ENCODE data around the gene ZNF829. TPM values are rescaled to one million over a fixed set of nuclear protein-coding genes. Genes with fewer than 3 reads are reported as not detected.
A peak's percentile ranks its signal among the peaks of the same experiment; 100 is the strongest.

The ZNF829 gene
- total RNA-seq, 1 donor from 2014 or later = 2.7 TPM

DNA sequence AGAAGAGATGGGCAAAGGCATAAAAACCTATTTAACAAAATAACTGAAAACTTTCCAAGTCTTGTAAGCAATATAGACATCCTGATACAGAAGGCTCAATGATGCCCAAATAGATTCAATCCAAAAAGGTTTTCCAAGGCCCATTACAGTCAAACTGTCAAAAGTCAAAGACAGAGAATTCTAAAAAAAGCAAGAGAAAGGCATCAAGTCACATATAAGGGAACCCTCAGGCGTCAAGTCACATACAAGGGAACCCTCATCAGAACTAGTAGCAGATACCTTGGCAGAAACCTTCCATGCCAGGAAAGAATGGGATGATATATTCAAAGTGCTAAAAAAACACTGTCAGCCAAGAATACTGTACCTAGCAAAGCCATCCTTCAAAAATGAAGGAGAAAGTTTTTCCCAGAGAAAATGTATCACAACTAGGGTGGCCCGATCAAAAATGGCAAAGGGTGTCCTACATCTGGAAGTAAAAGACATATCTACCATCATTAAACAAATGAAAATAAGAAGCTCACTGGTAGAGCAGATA, 21.2 kb downstream of the ZNF829 start:
- no peak overlapping the region for H3K27ac ChIP-seq (ENCODE audit: low read depth, low read length)
- FAIRE-seq = no peak
- no peak overlapping the region for H2AFZ ChIP-seq (ENCODE audit: low read depth, low read length)

GRCh38 chr19:36891768-36892357, 24.2 kb downstream of the ZNF829 start:
- Histone ChIP-seq H3K4me1 (ENCODE audit: insufficient read depth, low read length) (no peaks in the 10 kb centered on the region), H3K27me3 (ENCODE audit: insufficient read depth, low read length) (no peaks in the 10 kb centered on the region), H3K4me3 (ENCODE audit: insufficient read depth, low read depth, low read length) (no peak overlapping the region), H3K9ac (ENCODE audit: low read length) (no peak overlapping the region), H3K36me3 (ENCODE audit: insufficient read depth, low read length) (peaks cover 20% of the 10 kb centered on the region), H3K27ac (ENCODE audit: low read depth, low read length) (no peak overlapping the region), H3K4me2 (ENCODE audit: low read length) (no peak overlapping the region), H4K20me1 (ENCODE audit: insufficient read depth, low read length) (no peaks in the 10 kb centered on the region), H3K79me2 (ENCODE audit: insufficient read depth, low read length) (no peaks in the 10 kb centered on the region), H2AFZ (ENCODE audit: low read depth, low read length) (no peak overlapping the region), H3K9me3 (ENCODE audit: insufficient read depth, low read depth, low read length) (peaks cover 51% of the 10 kb centered on the region)
- Mint-ChIP-seq H3K27ac (ENCODE audit: unreplicated experiment) (no peak overlapping the region), H3K4me1 (ENCODE audit: low read depth, unreplicated experiment) (no peaks in the 10 kb centered on the region), H3K4me3 (ENCODE audit: unreplicated experiment) (no peak overlapping the region), H3K36me3 (ENCODE audit: low read depth, unreplicated experiment) (peaks cover 67% of the 10 kb centered on the region), H3K27me3 (ENCODE audit: low read depth, unreplicated experiment) (no peaks in the 10 kb centered on the region), H3K9me3 (ENCODE audit: unreplicated experiment) (peaks cover 72% of the 10 kb centered on the region)
- FAIRE-seq (peak; percentile 32), DNase-seq (ENCODE audit: low read depth) (no peak)
- TF ChIP-seq, protein P1, sequence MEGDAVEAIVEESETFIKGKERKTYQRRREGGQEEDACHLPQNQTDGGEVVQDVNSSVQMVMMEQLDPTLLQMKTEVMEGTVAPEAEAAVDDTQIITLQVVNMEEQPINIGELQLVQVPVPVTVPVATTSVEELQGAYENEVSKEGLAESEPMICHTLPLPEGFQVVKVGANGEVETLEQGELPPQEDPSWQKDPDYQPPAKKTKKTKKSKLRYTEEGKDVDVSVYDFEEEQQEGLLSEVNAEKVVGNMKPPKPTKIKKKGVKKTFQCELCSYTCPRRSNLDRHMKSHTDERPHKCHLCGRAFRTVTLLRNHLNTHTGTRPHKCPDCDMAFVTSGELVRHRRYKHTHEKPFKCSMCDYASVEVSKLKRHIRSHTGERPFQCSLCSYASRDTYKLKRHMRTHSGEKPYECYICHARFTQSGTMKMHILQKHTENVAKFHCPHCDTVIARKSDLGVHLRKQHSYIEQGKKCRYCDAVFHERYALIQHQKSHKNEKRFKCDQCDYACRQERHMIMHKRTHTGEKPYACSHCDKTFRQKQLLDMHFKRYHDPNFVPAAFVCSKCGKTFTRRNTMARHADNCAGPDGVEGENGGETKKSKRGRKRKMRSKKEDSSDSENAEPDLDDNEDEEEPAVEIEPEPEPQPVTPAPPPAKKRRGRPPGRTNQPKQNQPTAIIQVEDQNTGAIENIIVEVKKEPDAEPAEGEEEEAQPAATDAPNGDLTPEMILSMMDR (IDR thresholded peaks at IDR 0.05; ENCODE audit: insufficient read depth, low read depth, low read length) = no peak
- no peak for TF ChIP-seq EZH2 (IDR thresholded peaks at IDR 0.05; ENCODE audit: insufficient read depth, low read length)

More for the DNA sequence above, 21.2 kb downstream of the ZNF829 start:
- peaks cover 68% of the 10 kb centered on the region for H3K36me3 Mint-ChIP-seq (ENCODE audit: low read depth, unreplicated experiment)
- no peak for DNase-seq (ENCODE audit: low read depth)
- H3K4me3 ChIP-seq (ENCODE audit: insufficient read depth, low read depth, low read length) = no peak overlapping the region
- H4K20me1 ChIP-seq (ENCODE audit: insufficient read depth, low read length) = no peaks in the 10 kb centered on the region
- H3K27ac Mint-ChIP-seq (ENCODE audit: unreplicated experiment) = no peak overlapping the region
- H3K4me1 ChIP-seq (ENCODE audit: insufficient read depth, low read length) = no peaks in the 10 kb centered on the region
- H3K79me2 ChIP-seq (ENCODE audit: insufficient read depth, low read length) = no peaks in the 10 kb centered on the region
- peaks cover 59% of the 10 kb centered on the region for H3K9me3 ChIP-seq (ENCODE audit: insufficient read depth, low read depth, low read length)
- no peak overlapping the region for H3K4me2 ChIP-seq (ENCODE audit: low read length)
- no peak overlapping the region for H3K4me3 Mint-ChIP-seq (ENCODE audit: unreplicated experiment)
- H3K36me3 ChIP-seq (ENCODE audit: insufficient read depth, low read length) = peaks cover 25% of the 10 kb centered on the region
- no peaks in the 10 kb centered on the region for H3K4me1 Mint-ChIP-seq (ENCODE audit: low read depth, unreplicated experiment)
- no peaks in the 10 kb centered on the region for H3K27me3 Mint-ChIP-seq (ENCODE audit: low read depth, unreplicated experiment)
- TF ChIP-seq, protein P1 (IDR thresholded peaks at IDR 0.05; ENCODE audit: insufficient read depth, low read depth, low read length) = no peak
- TF ChIP-seq EZH2 (IDR thresholded peaks at IDR 0.05; ENCODE audit: insufficient read depth, low read length) = no peak
- H3K9me3 Mint-ChIP-seq (ENCODE audit: unreplicated experiment) = peaks cover 80% of the 10 kb centered on the region
- H3K9ac ChIP-seq (ENCODE audit: low read length) = no peak overlapping the region
- no peaks in the 10 kb centered on the region for H3K27me3 ChIP-seq (ENCODE audit: insufficient read depth, low read length)

Measured in astrocyte (in vitro differentiated cells and primary cell).